GM18867 (cell line): ENCODE data around the gene PYHIN1.
"Not testable (repeated sequence)": the region's sequence is repeated elsewhere in the genome, so short reads cannot be mapped to it uniquely, and the experiment has no call there.

Source experiments
- ATAC-seq: cut with Tn5 transposase; IDR thresholded peaks from one replicate; pipeline ENCODE4 v1.9.1; 2021; ENCODE audit warnings: mild to moderate bottlenecking, moderate library complexity; ENCODE audit not compliant: unreplicated experiment

Gene PYHIN1

DNA sequence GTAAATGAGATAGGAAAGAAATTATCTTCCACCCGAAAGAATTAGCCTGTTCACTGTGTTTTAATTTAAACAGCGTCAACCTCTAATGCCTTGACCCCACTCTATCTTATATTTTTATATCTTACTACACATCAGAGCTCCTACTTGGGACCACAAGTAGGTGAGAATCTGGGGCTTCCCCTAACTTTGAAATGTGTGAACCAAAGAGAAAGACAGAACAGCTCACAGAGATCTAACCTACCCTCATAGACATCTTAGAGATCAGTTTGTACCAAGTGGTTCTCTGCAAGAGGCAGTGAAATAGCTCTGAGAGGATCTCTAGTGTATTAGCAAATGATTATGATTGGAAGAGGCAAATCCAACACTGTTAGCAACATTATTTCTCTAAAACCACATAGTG lies 47.4 kb downstream of the PYHIN1 start:
- no peak for ATAC-seq

DNA sequence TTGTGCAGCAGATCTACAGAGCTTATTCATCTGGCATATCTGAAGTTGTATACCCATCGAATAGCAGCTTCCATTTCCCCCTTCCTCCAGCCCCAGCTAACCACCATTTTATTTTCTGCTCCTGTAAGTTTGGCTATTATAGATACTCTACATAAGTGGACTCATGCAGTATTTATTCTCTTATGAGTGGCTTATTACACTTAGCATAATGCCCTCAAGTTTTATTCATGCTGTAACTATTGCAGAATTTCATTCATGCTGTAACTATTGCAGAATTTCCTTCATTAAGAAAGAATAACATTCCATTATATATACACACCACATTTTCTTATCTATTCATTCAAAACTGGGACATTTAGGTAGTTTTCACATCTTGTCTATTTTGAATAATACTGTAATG lies 47.9 kb downstream of the PYHIN1 start:
- ATAC-seq: no peak

DNA sequence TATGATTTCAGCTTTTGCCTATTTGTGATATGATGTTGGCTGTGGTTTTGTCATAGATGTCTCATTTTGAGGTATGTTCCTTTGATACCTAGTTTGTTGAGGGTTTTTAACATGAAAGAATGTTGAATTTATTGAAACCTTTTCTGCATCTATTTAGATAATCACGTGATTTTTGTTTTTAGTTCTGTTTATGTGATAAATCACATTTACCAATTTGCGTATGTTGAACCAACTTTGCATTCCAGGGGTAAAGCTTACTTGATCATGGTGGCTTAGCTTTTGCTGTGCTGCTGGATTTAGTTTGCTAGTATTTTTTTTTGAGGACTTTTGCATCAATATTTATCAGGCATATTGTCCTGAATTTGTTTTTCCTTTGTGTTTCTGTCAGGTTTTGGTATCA lies 51.9 kb downstream of the PYHIN1 start:
- no peak for ATAC-seq

DNA sequence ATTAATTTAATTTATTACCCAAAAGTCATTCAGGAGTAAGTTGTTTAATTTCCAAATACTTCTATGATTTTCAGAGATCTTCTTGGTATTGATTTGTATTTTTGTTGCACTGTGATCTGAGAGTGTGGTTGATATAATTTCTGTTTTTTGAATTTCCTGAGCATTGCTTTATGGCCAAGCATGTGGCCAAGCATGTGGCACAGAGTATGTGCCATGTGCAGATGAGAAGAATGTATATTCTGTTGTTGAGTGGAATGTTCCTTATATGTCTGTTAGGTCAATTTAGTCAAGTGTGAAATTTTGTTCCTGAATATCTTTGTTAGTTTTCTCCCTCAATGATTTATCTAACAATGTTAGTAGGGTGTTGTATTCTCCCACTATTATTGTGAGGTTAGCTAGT lies 53.0 kb downstream of the PYHIN1 start:
- no peak for ATAC-seq

DNA sequence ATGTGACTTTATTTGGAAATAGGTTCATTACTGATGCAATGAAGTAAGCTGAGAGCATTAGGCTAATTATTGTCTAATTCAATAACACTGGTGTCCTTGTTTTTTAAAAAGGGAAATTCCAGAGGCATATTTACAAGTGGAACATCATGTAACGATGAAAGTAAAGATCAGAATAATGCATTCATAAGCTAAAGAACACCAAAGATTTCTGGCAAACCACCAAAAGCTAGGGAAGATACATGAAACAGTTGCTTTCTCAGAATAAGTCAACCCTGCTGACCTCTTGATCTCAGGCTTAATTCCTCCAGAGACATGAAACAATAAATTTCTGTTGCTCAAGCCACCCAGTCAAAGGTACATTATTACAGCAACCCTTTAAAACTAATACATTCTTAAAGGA lies 58.1 kb downstream of the PYHIN1 start:
- no peak for ATAC-seq

DNA sequence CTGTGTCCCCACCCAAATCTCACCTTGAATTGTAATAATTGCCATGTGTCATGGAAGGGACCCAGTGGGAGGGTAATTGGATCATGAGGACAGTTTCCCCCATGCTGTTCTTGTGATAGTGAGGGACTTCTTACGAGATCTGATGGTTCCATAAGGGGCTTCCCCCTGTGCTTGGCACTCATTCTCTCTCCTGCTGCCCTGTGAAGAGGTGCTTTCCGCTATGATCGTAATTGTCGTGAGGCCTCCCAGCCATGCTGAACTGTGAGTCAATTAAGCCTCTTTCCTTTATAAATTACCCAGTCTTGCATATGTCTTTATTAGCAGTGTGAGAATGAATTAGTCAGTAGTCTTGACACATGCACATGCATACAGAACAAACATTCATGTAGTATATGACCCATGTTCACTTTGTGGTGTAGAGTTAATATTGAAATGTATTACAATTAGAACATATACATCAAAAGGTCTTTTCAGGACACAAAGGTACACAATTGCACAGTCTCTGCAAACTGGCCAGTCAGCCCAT lies 61.5 kb downstream of the PYHIN1 start:
- no peak for ATAC-seq

DNA sequence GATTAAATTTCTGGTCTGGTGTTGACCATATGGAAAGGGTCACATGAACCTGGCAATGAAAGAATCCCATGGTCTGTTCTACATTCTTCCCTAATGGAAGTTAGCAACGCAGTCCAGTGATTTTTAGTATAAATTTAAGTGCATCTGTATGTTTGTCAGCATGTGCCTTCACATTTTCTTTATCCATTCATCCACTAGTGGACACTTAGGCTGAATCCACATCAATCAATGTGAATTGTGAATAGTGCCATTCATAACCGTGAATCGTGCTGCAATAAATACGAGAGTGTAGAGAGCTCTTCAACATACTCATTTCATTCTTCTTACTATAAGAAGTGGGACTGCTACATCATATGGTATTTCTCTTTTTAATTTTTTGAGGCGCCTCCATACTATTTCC lies 65.6 kb downstream of the PYHIN1 start:
- ATAC-seq: no peak

DNA sequence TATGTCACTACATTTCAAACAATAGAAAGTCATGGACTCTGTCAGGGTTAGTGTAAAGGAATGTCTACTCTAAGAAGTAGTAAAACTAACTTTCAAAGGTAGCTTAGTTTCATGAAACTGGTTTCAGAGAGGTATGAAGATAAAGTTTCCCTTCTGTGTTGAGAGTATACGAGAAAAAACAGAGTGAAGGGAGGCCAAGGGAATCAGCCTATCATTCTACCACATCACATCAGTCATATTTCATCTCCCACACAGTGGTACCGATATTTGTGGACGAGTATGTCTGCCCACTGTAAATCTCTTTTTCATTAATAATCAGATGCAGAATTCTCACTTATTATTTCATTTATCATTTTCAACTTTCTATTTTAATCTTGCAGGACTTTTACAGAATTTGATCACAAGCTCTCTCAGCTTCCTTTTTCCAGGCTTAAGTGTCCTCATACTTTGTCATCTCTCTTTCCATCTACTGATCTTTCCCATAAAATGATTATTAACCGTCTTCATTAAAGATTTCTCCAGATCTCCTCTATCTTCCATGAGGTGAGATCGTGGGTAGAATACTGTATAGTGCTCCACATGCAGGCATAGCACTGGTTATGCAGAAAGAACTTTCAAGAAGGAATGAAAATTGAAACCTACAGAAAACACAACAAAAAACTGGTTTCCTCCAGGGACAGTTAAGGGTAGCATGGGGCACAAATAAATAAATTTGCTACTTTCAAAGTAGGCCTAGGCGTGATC lies 66.9 kb downstream of the PYHIN1 start:
- peak; percentile 39 for ATAC-seq

DNA sequence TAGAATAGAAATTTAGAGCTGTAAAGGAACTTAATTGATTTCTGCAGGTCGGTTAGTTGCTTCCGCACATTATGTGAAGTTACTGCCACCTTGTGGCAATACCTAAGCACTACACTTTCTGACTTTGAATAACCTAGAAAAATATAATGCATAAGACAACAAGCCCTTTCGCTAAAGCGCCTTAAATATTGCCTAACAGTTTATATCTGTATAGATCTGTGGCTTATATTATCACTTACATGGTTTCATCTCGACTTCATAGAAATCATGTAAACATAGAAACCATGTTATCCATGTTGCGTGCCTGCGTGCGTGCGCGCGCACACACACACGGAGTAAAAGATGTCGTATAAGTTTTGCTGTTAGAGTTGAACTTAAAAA lies 67.4 kb downstream of the PYHIN1 start:
- ATAC-seq: peak; percentile 32

DNA sequence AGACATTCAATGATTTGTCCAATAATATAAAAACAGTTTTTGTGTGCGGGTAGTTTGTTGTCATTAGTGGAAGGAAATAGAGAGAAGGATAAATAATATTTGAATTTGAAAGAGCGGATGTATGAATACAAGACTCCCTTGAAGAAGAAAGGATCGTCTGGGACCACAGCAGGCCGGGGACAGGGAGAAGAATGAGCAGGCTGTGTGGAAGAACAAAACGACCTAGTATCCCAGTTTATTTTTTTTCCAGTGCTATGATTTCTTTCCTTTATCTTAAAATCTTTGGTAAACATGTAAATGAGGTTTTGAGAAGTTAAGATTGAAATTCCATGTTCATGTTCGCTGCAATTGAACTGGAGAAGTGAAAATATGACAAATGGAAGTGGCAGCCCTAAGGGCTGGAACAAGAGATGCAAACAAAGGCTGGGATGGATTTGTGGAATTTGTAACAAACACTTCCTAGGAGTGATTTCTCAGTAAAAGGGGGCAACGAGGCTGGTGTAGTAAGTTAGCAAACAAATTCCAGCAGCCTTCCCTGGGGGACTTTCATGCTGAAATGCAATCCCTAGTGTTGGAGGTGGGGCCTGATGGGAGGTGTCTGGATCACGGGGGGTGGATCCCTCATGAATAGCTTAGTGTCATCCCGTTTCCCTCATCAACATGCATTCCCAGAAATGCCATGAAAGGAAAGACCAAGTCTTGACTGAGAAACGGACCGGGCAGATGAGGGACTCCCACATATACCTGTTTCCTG lies 68.1 kb downstream of the PYHIN1 start:
- ATAC-seq: no peak

DNA sequence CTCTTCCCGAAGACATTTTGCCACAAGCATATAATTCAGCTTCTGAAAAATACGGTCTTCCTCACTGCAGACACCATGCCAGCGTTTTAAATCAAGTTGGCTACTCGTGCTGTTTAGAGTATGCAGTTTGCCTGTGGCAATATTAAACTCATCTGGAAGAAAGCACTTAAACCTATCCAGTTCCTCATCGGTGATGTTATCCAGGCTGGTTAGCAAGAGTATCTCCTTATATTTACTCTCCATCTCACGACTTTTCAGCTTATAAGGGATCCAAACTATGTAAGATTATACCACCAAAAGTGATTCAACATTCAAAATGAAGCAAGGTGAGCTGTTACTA lies 68.7 kb downstream of the PYHIN1 start:
- no peak for ATAC-seq

DNA sequence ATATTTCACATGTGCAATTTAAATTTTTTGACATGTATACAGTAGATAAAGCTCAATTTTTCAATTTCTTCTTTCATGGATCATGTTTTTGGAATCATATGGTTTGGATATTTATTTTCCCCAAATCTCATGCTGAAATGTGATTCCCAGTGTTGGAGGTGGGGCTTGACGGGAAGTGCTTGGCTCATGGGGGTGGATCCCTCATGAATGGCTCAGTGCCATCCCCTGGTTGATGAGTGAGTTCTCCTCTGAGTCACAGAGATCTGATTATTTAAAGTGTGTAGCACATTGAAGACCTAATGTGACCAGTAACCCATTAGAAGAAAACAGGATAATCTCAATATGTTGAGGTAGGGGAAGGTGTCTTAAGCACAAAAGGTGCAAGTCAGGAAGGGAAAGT lies 69.3 kb downstream of the PYHIN1 start:
- ATAC-seq: no peak

DNA sequence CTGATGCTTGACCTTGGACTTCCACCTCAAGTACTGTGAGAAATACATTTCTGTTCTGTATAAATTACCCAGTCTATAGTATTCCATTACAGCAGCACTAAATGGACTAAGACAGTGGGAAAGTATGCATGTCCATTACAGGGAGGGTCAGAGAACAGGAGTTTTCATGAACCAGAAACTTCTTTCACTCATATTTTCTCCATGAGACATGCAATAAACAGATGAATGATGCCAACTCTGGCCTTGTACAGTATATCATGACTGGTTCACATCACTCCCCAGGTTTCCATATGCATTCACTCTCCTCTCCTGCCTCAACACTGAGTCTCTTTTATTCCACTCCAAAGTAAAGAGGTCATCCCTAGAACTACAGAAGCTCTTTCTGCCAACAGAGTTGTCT lies 73.8 kb downstream of the PYHIN1 start:
- no peak for ATAC-seq

DNA sequence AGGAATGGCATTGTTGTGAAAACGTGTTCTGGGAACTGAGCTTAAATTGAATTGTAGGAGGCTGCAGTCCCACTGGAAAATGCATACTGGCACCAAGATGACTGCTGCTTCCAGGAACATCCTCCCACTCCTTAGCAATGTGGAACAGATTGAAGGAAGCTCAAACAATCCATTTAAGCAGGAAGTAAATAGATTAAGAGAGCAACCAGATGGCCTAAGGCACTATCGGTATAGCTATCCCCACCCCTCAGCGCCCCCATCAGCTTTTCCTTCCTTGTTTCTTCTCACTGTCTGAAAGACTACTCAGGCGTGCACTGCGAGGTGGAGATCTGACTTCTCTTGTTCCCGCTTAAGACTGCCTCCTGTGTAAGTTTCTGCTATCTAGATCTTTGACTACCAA lies 74.3 kb downstream of the PYHIN1 start:
- ATAC-seq: no peak

DNA sequence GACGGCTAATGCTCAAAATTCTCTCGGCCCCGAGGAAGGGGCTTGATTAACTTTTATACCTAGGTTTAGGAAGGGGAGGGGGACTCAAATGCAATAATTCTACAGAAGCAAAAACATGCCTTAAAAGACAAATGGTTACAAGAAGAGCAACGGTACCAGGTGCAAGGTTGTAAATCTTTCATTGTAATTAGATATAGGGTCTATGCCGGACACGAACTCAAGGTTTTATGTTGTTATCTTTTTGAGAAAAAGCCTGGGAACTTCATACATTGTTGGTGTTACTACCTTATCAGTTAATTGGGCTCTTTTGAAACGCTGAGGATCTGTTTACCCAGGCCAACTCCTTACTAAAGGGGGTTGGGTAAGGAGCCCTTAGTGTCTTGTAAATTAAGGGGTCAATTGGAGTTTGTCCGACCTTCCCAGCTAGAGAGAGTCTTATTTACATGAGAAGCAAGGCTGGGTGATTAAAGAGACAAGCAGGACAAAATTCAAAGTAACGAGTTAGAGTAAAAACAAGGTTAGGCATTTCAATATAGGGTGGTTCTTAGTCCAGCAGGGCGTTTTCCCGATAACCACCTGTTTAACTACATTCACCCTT lies 75.0 kb downstream of the PYHIN1 start:
- not testable (repeated sequence) for ATAC-seq

DNA sequence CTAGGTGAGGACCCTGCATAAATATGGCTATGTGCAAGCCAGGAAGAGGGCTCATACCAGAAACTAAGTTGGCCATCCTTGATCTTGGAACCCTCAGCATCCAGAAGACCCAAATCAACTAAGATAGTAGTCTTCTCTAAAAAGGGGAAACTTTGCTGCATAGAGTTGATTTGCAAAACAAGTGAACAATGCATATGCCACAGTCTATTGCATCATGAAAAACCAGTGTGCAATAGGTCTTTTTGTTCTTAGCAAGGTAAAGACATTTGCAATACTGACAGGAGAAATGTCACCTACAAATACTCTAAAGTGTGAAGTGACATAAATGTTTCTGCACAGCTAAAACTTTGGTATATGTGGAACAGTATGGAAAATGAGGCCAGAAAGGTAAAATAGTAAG lies 76.4 kb downstream of the PYHIN1 start:
- no peak for ATAC-seq

DNA sequence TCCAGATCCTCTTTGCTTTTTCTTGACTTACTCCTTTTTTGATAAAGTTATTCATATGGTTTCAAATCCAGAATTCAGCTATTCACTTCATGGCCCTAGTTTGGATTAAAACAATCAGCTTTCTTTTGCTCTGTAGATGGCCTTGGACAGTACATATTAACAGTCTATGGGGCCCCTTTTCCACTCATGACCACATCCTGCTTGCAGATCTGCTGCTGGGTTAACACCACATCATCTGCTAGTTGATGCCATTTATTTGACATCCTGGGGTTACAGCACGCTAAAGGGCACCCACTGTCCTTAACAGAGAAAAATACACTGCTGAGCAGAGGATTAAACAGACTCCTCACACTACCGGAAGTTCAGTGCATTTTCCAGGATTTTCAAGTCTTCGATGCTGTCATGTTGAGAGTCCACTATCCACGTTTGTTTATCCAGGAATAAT lies 77.4 kb downstream of the PYHIN1 start:
- peak; percentile 83 for ATAC-seq

DNA sequence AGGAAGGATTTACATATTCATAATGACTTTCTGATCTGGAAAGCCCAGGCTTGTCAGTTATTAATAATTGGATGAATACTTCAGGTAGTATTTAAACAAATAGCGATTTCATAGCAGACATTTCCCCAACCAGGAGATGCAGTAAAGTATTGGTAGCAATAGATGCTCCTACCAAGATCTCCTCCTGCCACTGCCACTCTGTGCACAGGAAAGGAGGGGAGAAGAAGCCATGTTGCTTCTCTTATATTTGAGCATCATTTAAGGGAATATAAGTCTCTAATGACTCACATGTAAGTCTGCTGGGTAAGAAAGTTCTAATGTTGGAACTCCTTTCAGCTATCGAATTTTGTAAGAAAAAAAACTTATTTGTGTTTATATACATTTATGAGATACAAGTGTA lies 77.9 kb downstream of the PYHIN1 start:
- ATAC-seq: no peak

DNA sequence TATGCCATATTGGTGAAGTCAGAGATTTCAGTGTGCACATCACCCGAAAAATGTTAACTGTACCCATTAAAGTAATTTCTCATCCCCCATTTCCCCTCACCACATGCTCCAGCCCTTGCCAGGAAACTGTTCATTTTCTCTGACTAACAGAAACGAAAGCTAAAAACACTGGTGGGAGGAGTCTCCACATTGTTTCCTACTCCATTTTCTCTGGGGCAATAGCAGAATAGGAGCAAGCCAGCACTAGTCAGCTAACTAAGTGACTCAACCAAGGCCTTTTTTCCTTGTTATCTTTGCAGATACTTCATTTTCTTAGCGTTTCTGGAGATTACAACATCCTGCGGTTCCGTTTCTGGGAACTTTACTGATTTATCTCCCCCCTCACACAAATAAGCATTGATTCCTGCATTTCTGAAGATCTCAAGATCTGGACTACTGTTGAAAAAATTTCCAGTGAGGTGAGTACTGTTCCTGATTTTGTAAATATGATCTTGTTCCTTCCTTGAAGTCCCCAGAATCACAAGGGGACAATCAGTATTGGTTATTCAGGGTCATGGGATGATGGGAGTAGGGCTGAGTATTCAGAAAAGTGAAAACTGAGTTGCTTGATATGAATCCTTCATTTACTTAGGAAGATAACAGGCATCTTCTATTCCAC lies 78.5 kb downstream of the PYHIN1 start, which contains the start of gene IFI16:
TSS of gene IFI16 (plus strand) at position 204 of the 658 bp plus-strand sequence. CDS start 4,774 bp downstream, outside the sequence.
- peak; percentile 68 for ATAC-seq

DNA sequence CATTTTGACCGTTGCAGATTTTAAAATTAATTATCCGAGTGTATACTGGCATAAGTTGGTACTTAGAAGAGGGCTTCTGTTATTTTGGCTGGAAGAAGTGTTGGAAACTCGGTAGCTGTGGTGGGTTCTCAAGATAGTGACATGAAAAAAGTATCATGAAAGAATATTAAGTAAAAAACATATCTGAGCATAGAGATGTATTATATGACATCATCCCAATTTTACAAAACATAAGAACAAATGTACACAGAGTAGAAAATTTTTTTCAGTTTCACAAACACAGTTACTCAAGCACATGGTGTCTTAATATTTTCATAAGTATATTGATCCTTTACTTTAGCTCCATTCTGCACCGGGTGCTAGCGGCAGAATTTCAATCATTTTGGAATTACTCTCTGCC lies 79.0 kb downstream of the PYHIN1 start:
- no peak for ATAC-seq

DNA sequence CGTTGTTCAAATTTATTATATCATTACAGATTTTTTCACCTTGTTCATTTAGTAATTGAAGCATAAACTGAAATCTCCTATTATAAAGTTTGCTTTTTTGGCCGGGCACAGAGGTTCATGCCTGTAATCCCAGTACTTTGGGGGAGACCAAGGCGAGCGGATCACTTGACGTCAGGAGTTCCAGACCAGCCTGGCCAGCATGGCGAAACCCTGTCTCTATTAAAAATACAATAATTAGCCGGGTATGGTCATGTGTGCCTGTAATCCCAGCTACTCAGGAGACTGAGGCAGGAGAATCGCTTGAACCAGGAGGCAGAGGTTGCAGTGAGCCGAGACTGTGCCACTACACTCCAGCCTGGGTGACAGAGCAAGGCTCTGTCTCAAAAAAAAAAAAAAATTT lies 79.6 kb downstream of the PYHIN1 start:
- ATAC-seq: not testable (repeated sequence)
